GDM1 (cell line): ENCODE results near the gene LMBRD1.
"Not testable (repeated sequence)": the region's sequence is repeated elsewhere in the genome, so short reads cannot be mapped to it uniquely, and the experiment has no call there.

Experiments
- DNase-seq: peaks from one replicate; lab custom pipeline; 2025; lab: John Stamatoyannopoulos, UW

LMBRD1 gene

DNA sequence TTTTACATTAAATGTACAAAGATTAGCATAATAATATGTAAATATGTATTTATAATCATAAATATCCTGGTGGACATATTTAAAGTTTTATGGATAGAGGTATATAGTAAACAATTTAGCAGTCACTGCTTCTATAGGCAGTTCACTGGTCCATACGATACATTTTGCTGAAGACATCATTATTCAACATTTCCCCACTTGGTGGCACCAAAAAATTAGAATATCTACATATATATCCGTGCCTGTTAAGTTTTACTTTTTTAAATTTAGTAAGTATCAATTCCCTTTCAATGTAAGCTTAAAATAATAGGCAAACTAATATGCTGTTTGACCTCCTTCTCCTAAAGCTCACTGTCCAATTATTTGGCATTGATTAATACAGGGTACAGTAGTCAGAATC, 64.2 kb downstream of the LMBRD1 start:
- DNase-seq: no peak

DNA sequence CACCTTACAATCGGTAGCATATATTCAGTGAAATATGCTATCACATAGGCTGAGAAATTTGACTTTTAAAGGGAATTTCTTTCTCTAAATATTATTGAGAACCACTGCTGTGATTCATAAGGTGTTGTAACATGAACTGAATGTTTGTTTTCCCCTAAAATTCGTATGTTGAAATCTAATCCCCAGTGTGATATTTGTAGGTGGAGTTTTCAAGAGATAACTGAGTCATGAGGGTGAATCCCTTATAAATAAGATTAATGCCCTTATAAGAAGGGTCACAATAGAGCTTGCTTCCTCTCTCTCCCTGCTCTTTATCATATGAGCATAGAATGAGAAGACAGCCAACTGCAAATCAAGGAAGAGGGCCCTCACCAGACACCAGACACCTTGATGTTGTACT, 64.8 kb downstream of the LMBRD1 start:
- no peak for DNase-seq

- no peak for DNase-seq
Measured at GRCh38 chr6:69729870-69730449, 66.8 kb downstream of the LMBRD1 start.

GRCh38 chr6:69722683-69723082, 74.1 kb downstream of the LMBRD1 start:
- no peak for DNase-seq

GRCh38 chr6:69719602-69720193, 77.1 kb downstream of the LMBRD1 start:
- DNase-seq: no peak

GRCh38 chr6:69706724-69707123, 90.1 kb downstream of the LMBRD1 start:
- no peak for DNase-seq

- DNase-seq: no peak
Measured at GRCh38 chr6:69705954-69706353, 90.9 kb downstream of the LMBRD1 start.

DNA sequence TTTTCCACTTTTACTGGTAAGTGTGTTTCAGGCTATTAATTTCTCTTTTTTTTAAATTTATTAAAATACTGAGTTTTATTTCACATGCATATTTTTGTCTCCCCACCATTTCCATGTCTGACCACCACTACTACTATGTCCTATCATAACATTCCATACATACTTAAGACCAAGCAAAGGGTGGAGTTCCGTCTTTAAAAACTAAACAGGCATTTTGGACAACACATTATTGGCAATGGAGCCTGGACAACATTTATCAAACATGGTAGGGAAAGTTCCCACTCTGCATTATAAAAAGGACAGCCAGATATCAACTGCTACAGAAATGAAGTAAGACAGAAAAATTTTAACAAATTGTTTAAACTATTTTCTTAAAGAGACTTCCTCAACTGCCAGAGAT, 91.9 kb downstream of the LMBRD1 start:
- no peak for DNase-seq

DNA sequence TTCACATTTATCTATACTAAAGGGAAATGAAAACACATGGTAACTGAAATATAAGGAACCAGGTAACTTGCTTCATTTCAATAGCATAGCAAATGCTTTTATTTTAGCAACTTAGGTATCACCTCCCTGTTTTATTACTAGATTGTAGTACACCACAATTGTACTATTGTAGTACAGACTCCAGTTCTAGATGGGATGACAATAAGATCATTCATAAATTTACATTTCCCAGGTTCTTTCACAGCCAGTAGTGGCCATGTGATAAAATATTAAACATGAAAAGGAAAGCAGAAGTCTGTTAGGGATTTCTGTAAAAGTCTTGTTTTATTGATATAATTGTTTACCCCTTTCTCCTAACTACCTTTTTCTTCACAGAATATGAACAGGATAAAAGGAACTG, 97.2 kb downstream of the LMBRD1 start:
- no peak for DNase-seq

- DNase-seq: no peak
Measured at GRCh38 chr6:69696273-69696672, 100.5 kb downstream of the LMBRD1 start.

GRCh38 chr6:69693762-69694161, 103.0 kb downstream of the LMBRD1 start:
- DNase-seq: no peak

- no peak for DNase-seq
Measured at GRCh38 chr6:69690986-69691385, 105.8 kb downstream of the LMBRD1 start.

DNA sequence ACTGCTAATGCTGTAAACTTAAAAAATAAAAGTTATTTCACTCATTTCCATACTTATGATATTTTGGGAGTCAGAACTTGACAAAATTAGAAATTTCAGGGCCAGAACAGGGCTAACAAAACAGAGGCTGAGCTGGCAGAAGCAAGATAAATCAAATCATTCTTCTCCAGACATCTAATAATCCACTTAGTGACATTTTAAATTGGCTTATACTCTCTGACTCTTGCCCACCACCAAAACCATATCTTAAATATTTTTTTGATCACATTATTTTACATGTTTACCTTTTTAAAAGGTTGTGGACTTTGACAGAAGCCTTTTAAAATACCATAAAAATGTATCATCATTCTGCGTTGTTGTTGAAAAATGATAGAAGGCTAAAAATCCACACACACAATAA, 116.5 kb downstream of the LMBRD1 start:
- no peak for DNase-seq

GRCh38 chr6:69673298-69673697, 123.5 kb downstream of the LMBRD1 start:
- DNase-seq: no peak

GRCh38 chr6:69668916-69669315, 127.9 kb downstream of the LMBRD1 start:
- no peak for DNase-seq

DNA sequence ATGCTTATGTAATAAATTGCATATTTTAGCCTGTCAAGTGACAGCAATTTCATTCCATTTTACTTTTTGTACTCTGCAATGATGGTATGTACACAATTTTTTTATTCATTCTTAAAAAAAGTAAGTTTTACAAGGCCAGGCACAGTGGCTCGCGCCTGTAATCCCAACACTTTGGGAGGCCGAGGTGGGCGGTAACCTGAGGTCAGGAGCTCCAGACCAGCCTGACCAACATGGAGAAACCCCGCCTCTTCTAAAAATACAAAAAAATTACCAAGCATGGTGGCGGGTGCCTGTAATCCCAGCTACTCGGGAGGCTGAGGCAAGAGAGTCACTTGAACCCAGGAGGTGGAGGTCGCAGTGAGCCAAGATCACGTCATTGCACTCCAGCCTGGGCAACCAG, 130.0 kb downstream of the LMBRD1 start:
- not testable (repeated sequence) for DNase-seq

DNA sequence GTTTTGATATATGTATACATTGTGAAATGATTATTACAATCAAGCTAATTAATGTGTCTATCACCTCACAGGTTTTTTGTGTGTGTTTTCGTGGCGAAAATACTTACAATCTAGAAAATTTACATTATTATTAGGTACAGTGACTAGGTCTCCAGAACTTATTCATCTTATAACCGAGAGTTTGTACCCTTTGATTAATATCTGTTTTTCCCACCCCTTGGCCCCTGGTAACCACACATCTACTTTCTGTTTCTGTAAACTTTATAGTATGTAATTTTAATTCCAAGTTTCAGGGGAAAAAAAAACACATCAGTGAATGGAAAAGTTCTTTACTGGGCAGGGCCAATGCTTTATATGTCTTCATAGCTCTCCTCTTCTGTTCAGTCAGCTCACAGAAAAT, 131.4 kb downstream of the LMBRD1 start:
- DNase-seq: no peak

DNA sequence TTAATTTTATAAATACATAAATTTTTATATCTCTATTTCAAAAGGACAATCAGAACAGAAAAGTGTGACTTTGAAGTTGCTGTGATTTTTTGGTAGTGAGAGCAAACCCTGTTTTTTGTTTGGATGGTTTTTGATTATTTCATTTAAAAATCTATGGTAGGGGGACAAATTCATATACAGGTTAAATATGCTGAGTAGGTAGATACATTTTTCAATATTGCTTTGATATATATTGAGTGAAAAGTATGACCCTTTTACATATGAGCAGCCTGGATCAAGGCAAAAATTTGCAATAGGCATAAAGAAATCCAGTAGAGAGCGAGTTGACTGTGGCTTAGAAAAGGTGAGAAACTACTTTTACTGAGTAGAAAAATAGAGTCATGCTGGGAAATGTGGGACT, 132.3 kb downstream of the LMBRD1 start:
- no peak for DNase-seq

DNA sequence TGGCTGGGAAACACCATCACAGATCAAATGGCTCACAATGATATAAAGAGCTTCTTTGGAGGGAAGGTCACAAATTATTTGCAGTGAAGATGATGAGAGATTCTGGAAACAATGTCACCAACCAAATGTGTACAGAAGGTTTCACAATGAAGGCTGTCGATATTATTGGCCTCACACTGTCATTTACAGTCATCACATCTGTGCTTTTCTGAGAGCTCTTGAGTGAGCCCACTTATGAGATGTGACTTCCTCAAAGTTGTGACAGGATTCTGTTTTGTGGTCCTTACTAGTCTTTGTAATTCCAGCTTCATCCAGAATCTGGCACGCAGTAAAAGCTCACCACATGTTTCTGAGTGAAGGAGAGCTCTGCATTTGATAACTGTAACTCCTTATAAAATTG, 133.6 kb downstream of the LMBRD1 start:
- DNase-seq: no peak

DNA sequence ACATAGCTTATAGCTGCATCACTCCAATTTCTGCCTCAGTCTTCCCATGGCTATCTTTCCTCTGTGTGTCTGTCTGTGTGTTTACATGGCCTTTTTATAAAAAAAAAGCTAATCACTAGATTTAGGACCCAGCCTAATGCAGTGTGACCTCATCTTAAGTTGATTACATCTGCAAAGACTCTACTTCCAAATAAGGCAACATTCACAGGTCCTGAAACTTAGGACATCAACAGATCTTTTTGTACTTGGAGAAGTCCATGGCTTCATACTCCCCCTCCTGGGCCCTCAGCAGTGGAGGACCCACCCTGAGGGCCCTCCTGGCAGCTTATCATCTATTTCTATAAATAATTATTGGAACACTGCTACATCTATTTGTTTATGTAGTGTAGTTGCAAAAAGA, 146.1 kb downstream of the LMBRD1 start:
- no peak for DNase-seq

DNA sequence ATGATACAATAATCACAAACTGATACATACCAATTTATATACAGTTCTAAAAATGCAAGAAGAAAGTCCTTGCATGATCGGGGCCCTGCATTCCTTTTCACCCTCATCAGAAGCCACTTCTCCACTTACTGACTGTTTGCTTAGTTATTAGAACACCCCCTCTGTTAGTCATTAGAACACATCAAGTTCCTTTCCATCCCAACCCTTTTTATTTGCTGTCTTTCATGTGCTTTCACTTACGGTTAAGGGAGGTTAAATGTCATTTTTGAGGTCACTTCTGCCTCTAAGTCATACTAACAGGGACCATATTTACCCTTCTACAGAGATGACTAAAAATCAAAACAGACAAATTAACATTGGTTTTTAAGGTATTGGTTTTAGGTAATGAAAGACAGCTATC, 149.1 kb downstream of the LMBRD1 start:
- no peak for DNase-seq

GRCh38 chr6:69643688-69644087, 153.1 kb downstream of the LMBRD1 start:
- no peak for DNase-seq

- no peak for DNase-seq
Measured at GRCh38 chr6:69632932-69633331, 163.9 kb downstream of the LMBRD1 start.

GRCh38 chr6:69631552-69632346, 165.1 kb downstream of the LMBRD1 start:
- no peak for DNase-seq
